HG02623 (cell line): ENCODE results near the gene PRM1.

Source experiments
- ATAC-seq: cut with Tn5 transposase; IDR thresholded peaks from one replicate; pipeline ENCODE4 v1.9.1; 2021; ENCODE audit warnings: moderate library complexity; ENCODE audit not compliant: unreplicated experiment

The PRM1 gene

GRCh38 chr16:11254913-11255736 lies 26.0 kb downstream of the PRM1 start:
- ATAC-seq, result peak; percentile 0

GRCh38 chr16:11253995-11254912 lies 26.9 kb downstream of the PRM1 start:
- ATAC-seq, result no peak

DNA sequence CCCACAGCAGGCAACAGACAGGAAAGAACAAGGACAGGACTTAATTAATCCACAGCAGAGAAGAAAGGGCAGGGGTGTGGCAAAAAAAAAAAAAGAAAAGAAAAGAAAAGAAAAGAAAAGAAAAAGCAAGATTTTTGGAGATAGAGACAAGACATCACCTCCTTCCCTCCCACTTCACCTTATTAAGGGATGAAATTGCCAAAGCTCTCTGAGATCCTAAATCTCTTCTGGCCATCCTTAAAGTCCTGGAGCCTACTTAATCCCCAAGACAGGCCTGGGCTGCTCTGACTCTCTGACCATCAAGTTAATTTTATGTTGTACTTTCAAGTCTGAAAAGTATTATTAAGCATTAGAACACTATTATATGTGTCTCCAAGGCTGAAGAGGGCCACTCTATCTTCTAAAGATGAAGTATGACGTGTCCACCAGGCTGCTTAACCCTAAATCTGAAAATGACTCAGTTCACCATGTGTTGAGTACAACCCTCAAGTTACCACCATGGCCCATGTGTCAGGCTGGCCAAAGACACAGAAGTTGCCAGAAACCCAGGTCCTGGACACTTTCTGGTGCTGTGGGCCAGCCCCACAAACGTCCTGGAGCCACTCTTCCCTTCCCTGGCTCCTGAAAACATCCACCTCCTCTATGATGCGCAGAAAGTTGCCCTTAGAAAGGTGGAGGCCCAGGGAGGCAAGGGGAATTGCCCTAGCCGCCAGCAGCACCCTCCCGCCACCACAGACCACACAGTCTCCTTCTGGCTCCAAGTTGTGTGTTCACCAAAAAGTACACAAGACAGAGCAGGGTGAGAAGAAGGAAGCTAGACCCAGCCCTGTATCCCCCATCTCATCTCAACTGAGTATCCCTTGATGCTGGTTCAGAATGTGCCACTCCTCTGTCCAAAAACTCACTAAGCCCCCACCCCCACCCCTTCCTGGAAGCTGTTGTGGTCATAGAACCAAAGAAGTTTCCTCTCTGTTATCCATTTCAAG lies 27.8 kb downstream of the PRM1 start:
- no peak for ATAC-seq

DNA sequence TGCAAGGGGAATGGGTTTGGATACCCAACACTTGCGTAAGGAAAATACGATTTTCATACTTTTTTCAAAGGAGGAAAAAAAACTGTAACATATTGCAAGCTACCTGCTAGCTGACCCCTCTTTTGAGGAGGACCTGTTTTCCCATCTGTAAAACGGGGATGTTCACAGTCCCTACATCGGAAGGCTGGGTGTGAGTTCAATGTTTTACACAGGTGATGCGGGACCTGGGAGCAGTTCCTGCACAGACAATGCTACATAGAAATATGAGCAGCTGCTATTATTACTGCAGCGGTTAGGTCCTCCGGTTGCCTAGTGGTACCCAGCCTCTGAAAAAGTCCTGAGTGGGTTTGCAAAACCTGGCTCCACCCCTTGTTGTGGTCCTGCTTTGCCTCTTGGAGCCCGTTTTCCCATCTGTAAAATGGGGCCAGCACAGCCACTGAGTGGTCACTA lies 28.6 kb downstream of the PRM1 start:
- ATAC-seq, result no peak

GRCh38 chr16:11251525-11252481 lies 29.3 kb downstream of the PRM1 start:
- no peak for ATAC-seq

GRCh38 chr16:11250786-11251524 lies 30.2 kb downstream of the PRM1 start:
- ATAC-seq, result no peak

DNA sequence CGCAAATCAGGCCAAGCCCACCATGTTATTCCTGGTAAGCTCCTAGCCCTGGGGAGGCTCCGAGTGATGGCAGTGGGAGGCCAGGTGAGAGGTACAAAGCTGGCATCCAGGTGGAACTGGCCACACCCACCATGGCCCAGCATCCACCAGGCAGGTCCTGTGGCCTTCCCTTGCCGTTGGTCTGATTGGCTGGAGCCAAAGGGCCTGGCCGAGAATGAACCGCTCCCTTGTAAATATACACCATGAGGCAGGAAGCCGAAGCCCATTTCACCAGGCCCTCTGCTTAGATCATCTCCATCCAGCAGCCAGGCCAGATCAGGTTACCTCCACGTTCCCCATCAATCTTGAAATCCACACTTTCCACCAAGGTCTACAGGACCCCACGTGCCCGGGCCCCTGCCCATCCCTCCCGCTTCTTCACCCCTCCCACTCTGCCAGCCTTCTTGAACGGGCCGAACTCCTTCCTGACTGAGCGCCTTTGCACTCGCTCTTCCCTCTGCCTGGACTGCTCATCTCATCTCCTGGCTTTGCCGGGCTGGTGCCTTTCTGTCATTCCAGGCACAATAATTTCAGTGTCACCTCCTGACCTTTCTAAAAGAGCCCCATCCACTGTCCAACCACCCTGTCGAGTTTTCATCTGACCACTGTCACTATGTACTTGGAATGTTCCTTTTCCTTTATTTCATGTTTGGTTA lies 30.9 kb downstream of the PRM1 start:
- no peak for ATAC-seq

DNA sequence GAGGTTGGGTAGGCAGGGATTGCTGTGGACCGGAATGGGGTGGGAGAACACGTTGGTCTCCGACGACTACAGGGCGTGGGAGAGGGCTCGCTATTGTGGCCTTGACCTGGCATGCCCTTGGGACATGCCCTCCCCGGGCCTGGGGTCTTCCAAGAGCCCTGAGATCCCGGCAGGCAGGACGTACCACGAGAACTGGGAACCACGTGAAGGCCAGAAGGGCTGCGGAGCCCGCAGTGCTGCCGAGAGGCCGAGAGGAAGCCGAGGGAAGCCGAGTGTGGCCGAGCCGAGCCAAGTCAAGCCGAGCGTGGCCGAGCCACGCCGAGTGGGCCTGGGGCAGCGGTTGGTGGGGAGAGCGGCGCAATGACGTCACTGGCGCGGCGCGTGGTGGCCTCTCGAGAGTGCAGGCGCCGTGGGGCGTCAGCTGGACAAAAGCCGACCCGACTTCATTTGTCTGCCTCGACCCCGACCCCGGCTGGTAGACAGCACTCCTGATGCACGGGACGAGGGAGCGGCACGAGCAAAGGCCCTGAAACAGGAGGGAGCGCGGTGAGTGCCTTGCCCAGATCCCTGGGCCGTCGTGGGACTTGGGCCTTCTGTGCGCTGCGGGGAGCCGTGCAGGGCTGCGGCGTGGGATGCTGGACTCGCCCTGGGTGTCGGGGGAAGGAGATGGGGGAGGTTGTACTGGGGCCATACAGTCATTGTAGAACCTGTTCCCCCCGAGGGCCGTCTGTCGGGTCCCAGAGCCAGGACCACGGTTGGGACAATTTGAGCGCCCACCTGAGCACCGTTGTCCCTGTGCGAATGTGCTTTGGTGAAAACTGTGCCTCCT lies 31.7 kb downstream of the PRM1 start:
- ATAC-seq, result no peak

- ATAC-seq, result no peak
Measured at GRCh38 chr16:11248133-11248532, 33.0 kb downstream of the PRM1 start.

- no peak for ATAC-seq
Measured at GRCh38 chr16:11245988-11246387, 35.1 kb downstream of the PRM1 start.

DNA sequence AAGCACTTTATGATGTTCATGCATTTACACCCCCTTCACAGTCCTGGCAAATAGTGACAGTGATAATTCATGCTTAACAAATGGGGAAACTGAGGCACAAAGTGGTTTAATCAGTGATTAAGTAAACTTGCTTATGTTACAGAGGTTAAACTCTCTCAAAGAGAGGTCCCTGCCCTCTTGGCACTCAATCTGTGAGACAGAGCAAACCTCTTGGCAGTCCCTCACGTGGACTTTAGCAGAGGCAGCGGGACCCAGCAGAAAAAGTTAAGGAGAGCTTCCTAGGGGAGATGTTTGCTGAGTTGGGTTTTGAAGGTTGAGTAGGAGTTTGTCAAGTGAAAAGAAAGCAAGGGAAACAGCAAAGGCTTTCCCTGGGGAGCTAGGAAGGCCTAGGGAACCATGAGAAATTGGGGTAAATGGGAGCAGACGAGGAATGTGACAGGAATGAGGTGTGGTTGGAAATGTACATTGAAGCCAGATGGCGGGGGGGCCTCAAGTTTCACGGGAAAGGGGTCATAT lies 35.9 kb downstream of the PRM1 start:
- no peak for ATAC-seq

DNA sequence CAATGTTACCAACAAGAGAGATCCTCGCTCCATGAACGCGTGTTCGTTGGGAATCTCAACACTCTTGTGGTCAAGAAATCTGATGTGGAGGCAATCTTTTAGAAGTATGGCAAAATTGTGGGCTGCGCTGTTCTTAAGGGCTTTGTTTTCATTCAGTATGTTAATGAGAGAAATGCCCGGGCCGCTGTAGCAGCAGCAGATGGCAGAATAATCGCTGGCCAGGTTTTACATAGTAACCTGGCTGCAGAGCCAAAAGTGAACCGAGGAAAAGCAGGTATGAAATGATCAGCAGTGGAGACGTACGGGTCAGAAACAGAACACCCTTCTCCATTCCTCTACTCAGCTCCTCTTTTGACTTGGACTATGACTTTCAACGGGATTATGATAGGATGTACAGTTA lies 38.5 kb downstream of the PRM1 start:
- ATAC-seq, result no peak

DNA sequence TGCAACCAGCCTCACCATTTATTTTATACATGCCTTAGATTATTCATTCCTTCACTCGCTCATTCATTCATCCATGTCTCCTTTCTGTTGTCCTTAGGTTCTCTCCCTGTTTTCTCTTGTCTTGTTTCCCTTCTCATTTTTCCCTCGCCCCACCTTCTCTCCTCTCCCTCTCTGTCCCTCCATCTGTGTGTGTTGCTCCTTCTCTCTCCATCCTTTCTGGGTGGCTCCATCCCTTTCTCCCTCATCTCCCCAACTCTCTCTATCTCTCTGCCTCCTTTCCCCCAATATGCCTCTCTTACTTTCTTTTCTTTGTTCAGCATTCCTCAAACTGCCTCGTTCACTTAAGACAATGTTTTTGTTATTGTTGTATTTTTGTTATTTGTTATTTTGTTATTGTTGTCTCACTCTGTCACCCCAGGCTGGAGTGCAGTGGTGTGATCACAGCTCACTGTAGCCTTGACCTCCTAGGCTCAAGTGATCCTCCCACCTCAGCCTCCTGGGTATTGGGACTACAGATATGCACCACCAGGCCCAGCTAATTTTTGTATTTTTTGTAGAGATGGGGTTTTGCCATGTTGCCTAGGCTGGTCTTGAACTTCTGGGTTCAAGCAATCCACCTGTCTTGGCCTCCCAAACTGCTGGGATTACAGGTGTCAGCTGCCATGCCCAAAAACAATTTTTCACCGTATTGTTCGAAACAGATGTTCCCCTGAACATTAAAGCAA lies 39.5 kb downstream of the PRM1 start:
- no peak for ATAC-seq

DNA sequence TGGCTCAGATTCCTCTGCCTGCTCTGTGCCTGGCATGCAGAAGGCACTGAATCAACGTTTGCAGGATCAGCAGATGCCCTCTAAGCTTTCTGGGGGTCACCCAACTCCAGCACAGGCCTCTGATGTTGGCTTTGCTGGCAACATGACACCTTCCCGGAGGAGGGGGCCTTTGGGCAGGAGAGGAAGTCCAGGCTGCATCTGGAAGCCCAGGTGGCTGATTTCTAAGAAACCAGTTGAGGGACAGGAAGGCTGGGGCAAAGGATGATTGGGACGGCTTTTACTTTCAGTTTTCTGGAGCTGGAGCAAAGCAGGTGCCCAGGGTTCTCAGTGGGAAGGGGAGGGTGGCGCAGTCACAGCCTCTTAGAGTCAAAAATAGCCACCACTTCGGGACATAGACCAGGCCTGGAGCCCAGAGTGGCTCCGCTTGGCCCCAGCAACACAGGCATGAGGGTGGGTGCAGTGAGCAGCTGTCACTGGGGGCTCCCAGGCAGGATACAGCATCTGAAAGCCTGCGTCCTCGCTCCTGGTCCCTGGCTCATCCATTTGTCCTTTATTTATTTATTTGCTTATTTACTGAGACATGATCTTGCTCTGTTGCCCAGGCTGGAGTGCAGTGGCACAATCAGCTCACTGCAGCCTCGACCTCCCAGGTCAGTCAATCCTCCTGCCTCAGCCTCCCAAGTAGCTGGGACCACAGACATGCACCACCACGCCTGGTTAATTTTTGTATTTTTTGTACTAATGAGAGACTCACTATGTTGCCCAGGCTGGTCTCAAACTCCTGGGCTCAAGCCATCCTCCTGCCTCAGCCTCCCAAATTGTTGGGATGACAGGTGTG lies 40.3 kb downstream of the PRM1 start:
- no peak for ATAC-seq
